ENCODE measurements around the gene ARHGEF6.

DNA sequence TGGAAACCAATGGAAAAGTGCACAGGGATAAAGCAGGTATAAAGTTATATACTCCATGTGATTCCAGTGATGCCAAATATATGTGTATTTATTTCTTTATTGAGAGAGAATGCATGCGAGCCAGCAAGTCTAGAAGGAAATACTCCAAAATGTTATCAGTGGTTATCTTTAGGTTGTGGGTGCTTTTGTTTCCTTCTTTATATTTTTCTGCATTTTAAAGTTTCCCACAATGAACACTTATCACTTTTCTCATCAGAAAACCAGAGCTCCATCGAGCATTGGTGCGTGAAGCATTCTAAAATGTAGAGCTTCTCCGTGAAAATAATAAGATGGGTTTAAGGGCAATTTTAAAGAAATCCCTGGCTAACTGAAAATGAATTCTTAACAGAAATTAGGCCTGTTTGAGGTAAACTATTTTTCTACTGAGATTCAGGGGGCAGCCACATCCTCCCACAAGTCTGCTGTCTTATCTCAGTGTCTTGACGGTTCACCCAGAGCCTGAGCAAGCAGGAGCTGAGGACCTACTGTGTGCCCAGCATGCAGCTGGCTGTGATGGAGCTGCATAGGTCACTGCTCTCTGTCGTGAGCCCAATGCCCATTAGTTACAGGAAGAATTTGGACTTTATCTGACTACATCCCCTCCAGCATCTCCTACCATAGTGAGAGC lies 151.5 kb downstream of the ARHGEF6 start:
- TF ChIP-seq, protein P1, sequence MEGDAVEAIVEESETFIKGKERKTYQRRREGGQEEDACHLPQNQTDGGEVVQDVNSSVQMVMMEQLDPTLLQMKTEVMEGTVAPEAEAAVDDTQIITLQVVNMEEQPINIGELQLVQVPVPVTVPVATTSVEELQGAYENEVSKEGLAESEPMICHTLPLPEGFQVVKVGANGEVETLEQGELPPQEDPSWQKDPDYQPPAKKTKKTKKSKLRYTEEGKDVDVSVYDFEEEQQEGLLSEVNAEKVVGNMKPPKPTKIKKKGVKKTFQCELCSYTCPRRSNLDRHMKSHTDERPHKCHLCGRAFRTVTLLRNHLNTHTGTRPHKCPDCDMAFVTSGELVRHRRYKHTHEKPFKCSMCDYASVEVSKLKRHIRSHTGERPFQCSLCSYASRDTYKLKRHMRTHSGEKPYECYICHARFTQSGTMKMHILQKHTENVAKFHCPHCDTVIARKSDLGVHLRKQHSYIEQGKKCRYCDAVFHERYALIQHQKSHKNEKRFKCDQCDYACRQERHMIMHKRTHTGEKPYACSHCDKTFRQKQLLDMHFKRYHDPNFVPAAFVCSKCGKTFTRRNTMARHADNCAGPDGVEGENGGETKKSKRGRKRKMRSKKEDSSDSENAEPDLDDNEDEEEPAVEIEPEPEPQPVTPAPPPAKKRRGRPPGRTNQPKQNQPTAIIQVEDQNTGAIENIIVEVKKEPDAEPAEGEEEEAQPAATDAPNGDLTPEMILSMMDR (IDR thresholded peaks at IDR 0.05; ENCODE audit: insufficient read depth, low read length, poor library complexity, severe bottlenecking) = no peak
- TF ChIP-seq EZH2phosphoT487 (conservative IDR thresholded peaks at IDR 0.05; ENCODE audit: low read length) = no peak
